GM12878 (cell line): ENCODE measurements around the gene GJA5. TPM values are rescaled to one million over a fixed set of nuclear protein-coding genes. Genes with fewer than 3 reads are reported as not detected.

ENCODE experiments used
- ATAC-seq: fragments of 200-7000 bp; cut with Tn5 transposase; 3 replicates; pipeline ENCODE4 v1.9.1; 2020; ENCODE audit warnings: mild to moderate bottlenecking, moderate library complexity
- BruUV-seq: library from RNA; stranded (reverse); fragments of 400-500 nt; replicated peaks from 2 replicates; lab custom pipeline; 2021; lab: Mats Ljungman, UMichigan
- CTCF ChIA-PET: fragments of 300-600 bp; sonication (Branson Sonifier 250); formaldehyde crosslinking; extraction: SDS; loops from one replicate; lab custom pipeline; 2021; ENCODE audit warnings: inconsistent platforms; lab: Yijun Ruan, JAX
- POLR2A ChIA-PET: fragments of 350-600 bp; formaldehyde crosslinking; extraction: SDS; loops from one replicate; lab custom pipeline; 2021; ENCODE audit warnings: inconsistent platforms; lab: Charles Lee
- RAD21 ChIA-PET: fragments of 300-600 bp; sonication (Branson Sonifier 250); formaldehyde crosslinking; loops from one replicate; lab custom pipeline; 2023; ENCODE audit warnings: antibody characterized with exemption; ENCODE audit not compliant: unreplicated experiment; lab: Charles Lee
- SMC1A ChIA-PET: fragments of 300-600 bp; sonication (Branson Sonifier 250); formaldehyde crosslinking; loops from one replicate; lab custom pipeline; 2023; ENCODE audit not compliant: unreplicated experiment, uncharacterized antibody; lab: Charles Lee
- DNase-seq: peaks from one replicate; pipeline ENCODE4 v3.0.0-alpha.2; 2011; ENCODE audit warnings: low read depth, low spot score
- FAIRE-seq: peaks from 3 replicates; lab custom pipeline; 2011; peaks lifted over from hg19 to GRCh38; lab: Jason Lieb, UNC
- H2AFZ ChIP-seq: 2 replicates; pipeline ENCODE4 v1.6.0; 2011; ENCODE audit warnings: low read depth, low read length, control low read depth; ENCODE audit not compliant: control insufficient read depth
- H3K27ac ChIP-seq: 2 replicates; pipeline ENCODE4 v1.5.1; 2011; ENCODE audit warnings: control low read depth; ENCODE audit not compliant: control insufficient read depth, insufficient read depth
- H3K27me3 ChIP-seq, 2 experiments: replicated peaks in 1 of 2; 2 replicates each; pipeline versions ENCODE4 v1.6.0 to v1.6.1; 2011; ENCODE audit warnings: low read length in 1 of 2; ENCODE audit not compliant: control insufficient read depth in 2 of 2, insufficient read depth in 2 of 2
- H3K36me3 ChIP-seq, 2 experiments: 2 replicates each; pipeline ENCODE4 v1.5.1; 2011; ENCODE audit warnings: low read length in 1 of 2; ENCODE audit not compliant: control insufficient read depth in 2 of 2, insufficient read depth in 2 of 2
- H3K4me1 ChIP-seq: 2 replicates; pipeline ENCODE4 v1.6.1; 2011; ENCODE audit warnings: mild to moderate bottlenecking, low read length, moderate library complexity, mixed read lengths; ENCODE audit not compliant: control insufficient read depth, insufficient read depth
- H3K4me2 ChIP-seq: 2 replicates; pipeline ENCODE4 v1.6.0; 2011; ENCODE audit warnings: control low read depth; ENCODE audit not compliant: control insufficient read depth, insufficient read depth
- H3K4me3 ChIP-seq: fragments of 200-600 bp; sonication (generic); 2 replicates; pipeline ENCODE4 v1.5.1; 2016
- H3K79me2 ChIP-seq: 2 replicates; pipeline ENCODE4 v1.6.0; 2011; ENCODE audit warnings: low read length; ENCODE audit not compliant: control insufficient read depth, insufficient read depth
- H3K9ac ChIP-seq: 2 replicates; pipeline ENCODE4 v1.8.0; 2011; ENCODE audit warnings: low read length, control low read depth, mixed read lengths; ENCODE audit not compliant: control insufficient read depth, insufficient read depth
- H3K9me3 ChIP-seq: replicated peaks from 3 replicates; pipeline ENCODE4 v1.5.1; 2011; ENCODE audit warnings: mild to moderate bottlenecking, low read length; ENCODE audit not compliant: control insufficient read depth, insufficient read depth
- H4K20me1 ChIP-seq: 2 replicates; pipeline ENCODE4 v1.6.0; 2011; ENCODE audit not compliant: control insufficient read depth, insufficient read depth
- BCL11A ChIP-seq: IDR thresholded peaks from 2 replicates; pipeline ENCODE4 v1.6.1; 2011; ENCODE audit warnings: low read depth, low read length
- BRCA1 ChIP-seq: IDR thresholded peaks from 2 replicates; pipeline ENCODE4 v1.6.1; 2011; ENCODE audit warnings: low read depth, low read length, improper control_type of control experiment
- DPF2 ChIP-seq: fragments of 450-650 bp; IDR thresholded peaks from 2 replicates; pipeline ENCODE4 v1.6.1; 2017; ENCODE audit warnings: mild to moderate bottlenecking
- IKZF2 ChIP-seq, 2 experiments: fragments of 450-650 bp; IDR thresholded peaks; 2 replicates each; pipeline ENCODE4 v1.6.1; 2017; ENCODE audit warnings: mild to moderate bottlenecking in 2 of 2, moderate library complexity in 2 of 2
- NFYB ChIP-seq: IDR thresholded peaks from 2 replicates; pipeline ENCODE4 v1.6.1; 2011; ENCODE audit warnings: low read depth, mild to moderate bottlenecking, low read length, improper control_type of control experiment, moderate library complexity; ENCODE audit not compliant: insufficient read depth
- SIN3A ChIP-seq: IDR thresholded peaks from 2 replicates; pipeline ENCODE4 v1.6.1; 2012; ENCODE audit warnings: low read depth, low read length, improper control_type of control experiment
- SPI1 ChIP-seq: IDR thresholded peaks from 2 replicates; pipeline ENCODE4 v1.6.1; 2011; ENCODE audit warnings: low read depth, mild to moderate bottlenecking, low read length, moderate library complexity, borderline replicate concordance; ENCODE audit not compliant: insufficient read depth
- SREBF1 ChIP-seq: IDR thresholded peaks from 2 replicates; pipeline ENCODE4 v1.6.1; 2012; ENCODE audit warnings: mild to moderate bottlenecking, low read length
- TARDBP ChIP-seq: IDR thresholded peaks from 2 replicates; pipeline ENCODE4 v1.6.1; 2016; ENCODE audit warnings: borderline replicate concordance
- WRNIP1 ChIP-seq: IDR thresholded peaks from 2 replicates; pipeline ENCODE4 v1.6.1; 2011; ENCODE audit warnings: low read depth, low read length, improper control_type of control experiment, borderline replicate concordance
- ZBTB11 ChIP-seq: fragments of 450-650 bp; formaldehyde crosslinking; IDR thresholded peaks from 2 replicates; pipeline ENCODE4 v1.5.0; 2022; ENCODE audit warnings: mild to moderate bottlenecking, missing genetic modification characterization
- ZBTB4 ChIP-seq: fragments of 450-650 bp; formaldehyde crosslinking; IDR thresholded peaks from 2 replicates; pipeline ENCODE4 v1.4.0; 2022; ENCODE audit warnings: mild to moderate bottlenecking, moderate library complexity
- WGBS: methylation state at CpG from one replicate; pipeline ENCODE4 v1.1.6; 2016; ENCODE audit warnings: low lambda C conversion rate; ENCODE audit not compliant: insufficient replicate concordance, insufficient coverage; ENCODE audit errors: missing lambda C conversion rate; 5-methylcytosine and 5-hydroxymethylcytosine counted together
- in situ Hi-C: fragments of 300-500 bp; cut with MboI; formaldehyde crosslinking; loops from 9 replicates; pipeline ENCODE4 v1.14.3; 2018; ENCODE audit warnings: mixed read lengths
- intact Hi-C: fragments of 100-400 bp; cut with micrococcal nuclease; formaldehyde crosslinking; loops from one replicate; pipeline ENCODE4 v1.14.2; 2022; ENCODE audit not compliant: unreplicated experiment
- polyA plus RNA-seq, 11 experiments: library from polyadenylated mRNA; depleted of rRNA in 4 of 11; unstranded in 6 of 11; stranded (reverse) in 5 of 11; fragments of >200 nt; fragmentation: Nextera tagmentation in 4 of 11; fragmentation: Illumina TruSeq in 1 of 11; extraction: Ambion mirVana in 4 of 11; extraction: Trizol in 1 of 11; gene quantifications; 1 replicate in 1 of 11; 2 replicates in 10 of 11; pipeline versions ENCODE4 v1.2.1 to v1.2.3, GENCODE V29; 2011 to 2016; ENCODE audit warnings: inconsistent platforms in 2 of 11, missing spikeins in 2 of 11, low read depth in 1 of 11
- total RNA-seq, 4 experiments: library from RNA; depleted of rRNA in 3 of 4; stranded (reverse); fragments of >200 nt in 3 of 4; fragmentation: Illumina TruSeq in 1 of 4; extraction: Trizol in 1 of 4; gene quantifications; 2 replicates each; pipeline versions ENCODE4 v1.2.1 to v1.2.3, GENCODE V29; 2013 to 2021

Gene GJA5
- total and polyA plus RNA-seq, 10 of the 15 experiments (the other 5 are each of a cell fraction or from before 2014, with no cell fraction given): not detected

GRCh38 chr1:147720557-147720956 is 39.8 kb downstream of the GJA5 start:
- ATAC-seq: no peak
- TF ChIP-seq NFYB: no peak
- TF ChIP-seq BRCA1: no peak
- Histone ChIP-seq H3K4me3 (no peak overlapping the region), H3K27me3 (no peaks in the 10 kb centered on the region; a peak in 2 of 4 replicates), H3K4me2 (no peak overlapping the region), H3K79me2 (no peaks in the 10 kb centered on the region), H3K4me1 (no peaks in the 10 kb centered on the region), H3K9ac (no peak overlapping the region), H2AFZ (no peak overlapping the region), H3K36me3 (no peaks in the 10 kb centered on the region), H3K27ac (no peak overlapping the region), H3K9me3 (no peaks in the 10 kb centered on the region; the same call in 2 of the 3 replicates), H4K20me1 (no peaks in the 10 kb centered on the region)
- RAD21 ChIA-PET: no interaction called here
- CTCF ChIA-PET: no interaction called here
- no peak for DNase-seq
- no peak for FAIRE-seq
- in situ Hi-C loops: no loop called here
- POLR2A ChIA-PET: no interaction called here
- BruUV-seq: no TSS peak
- intact Hi-C loops: loop anchor here (10.0 kb wide), 1 partner anchor 174 kb away; no protein-coding TSS in a partner anchor
- WGBS: 70% methylated on average over 4 of the region's 4 CpGs
- SMC1A ChIA-PET: no interaction called here

- no peaks in the 10 kb centered on the region for H4K20me1 ChIP-seq
- POLR2A ChIA-PET: no interaction called here
- no peaks in the 10 kb centered on the region; the same call in 2 of the 3 replicates for H3K9me3 ChIP-seq
- SMC1A ChIA-PET: no interaction called here
- no peak overlapping the region for H2AFZ ChIP-seq
- WGBS: 37% methylated on average over 7 of the region's 7 CpGs
- H3K27ac ChIP-seq: no peak overlapping the region
- no peak overlapping the region for H3K4me2 ChIP-seq
- no TSS peak for BruUV-seq
- H3K36me3 ChIP-seq: no peaks in the 10 kb centered on the region
- no peaks in the 10 kb centered on the region for H3K79me2 ChIP-seq
- RAD21 ChIA-PET: no interaction called here
- CTCF ChIA-PET: no interaction called here
- in situ Hi-C loops (no loop called here), intact Hi-C loops (loop anchor here (10.0 kb wide), 1 partner anchor 175 kb away; no protein-coding TSS in a partner anchor)
- ATAC-seq (no peak), FAIRE-seq (no peak), DNase-seq (no peak)
- no peak for TF ChIP-seq ZBTB11 (CRISPR knock-in tag)
- TF ChIP-seq SPI1: no peak
- no peak for TF ChIP-seq BCL11A
- no peak for TF ChIP-seq IKZF2 (IDR thresholded peaks at IDR 0.05)
- no peak for TF ChIP-seq ZBTB4
- no peak for TF ChIP-seq DPF2
- TF ChIP-seq SREBF1: no peak
- TF ChIP-seq SIN3A: no peak
- TF ChIP-seq WRNIP1: no peak
- no peak for TF ChIP-seq TARDBP
- H3K27me3 ChIP-seq: no peaks in the 10 kb centered on the region; a peak in 1 of 4 replicates
- H3K4me1 ChIP-seq: no peaks in the 10 kb centered on the region
- H3K4me3 ChIP-seq: no peak overlapping the region
- no peak overlapping the region for H3K9ac ChIP-seq
These were observed 40.6 kb downstream of the GJA5 start for GRCh38 chr1:147719711-147720225.
